Esophagus muscularis mucosa (tissue), 4 donors: ENCODE data around the gene CGB8. TPM values are rescaled to one million over a fixed set of nuclear protein-coding genes. Genes with fewer than 3 reads are reported as not detected.
"Not testable (repeated sequence)": the region's sequence is repeated elsewhere in the genome, so short reads cannot be mapped to it uniquely, and the experiment has no call there.

Source experiments
- DNase-seq: peaks from one replicate; pipeline ENCODE4 v3.0.0-alpha.2; 2017; ENCODE audit errors: extremely low spot score
- H3K27ac ChIP-seq, 4 donors: fragments of 200-600 bp; sonication (generic); replicated peaks in 1 of 4; 1 replicate in 3 of 4; 2 replicates in 1 of 4; pipeline ENCODE4 v1.5.1; 2016 to 2019; ENCODE audit warnings: mild to moderate bottlenecking in 1 of 4
- H3K27me3 ChIP-seq, 4 donors: fragments of 200-600 bp; sonication (generic); one replicate each; pipeline versions ENCODE4 v1.5.1 to v1.6.0; 2016 to 2019
- H3K36me3 ChIP-seq, 4 donors: fragments of 200-600 bp; sonication (generic); one replicate each; pipeline ENCODE4 v1.5.1; 2016 to 2019
- H3K4me1 ChIP-seq, 4 donors: fragments of 200-600 bp; sonication (generic); one replicate each; pipeline ENCODE4 v1.5.1; 2016 to 2019
- H3K4me3 ChIP-seq, 4 donors: fragments of 200-600 bp; sonication (generic); 1 replicate in 2 of 4; 2 replicates in 2 of 4; pipeline ENCODE4 v1.5.1; 2016 to 2019; ENCODE audit warnings: mild to moderate bottlenecking in 4 of 4, moderate library complexity in 1 of 4
- H3K9me3 ChIP-seq, 4 donors: fragments of 200-600 bp; sonication (generic); 1 replicate in 3 of 4; 2 replicates in 1 of 4; pipeline ENCODE4 v1.5.1; 2016 to 2019
- WGBS: methylation state at CpG from one replicate; pipeline ENCODE4 v1.1.5; 2018; 5-methylcytosine and 5-hydroxymethylcytosine counted together
- intact Hi-C: fragments of 100-400 bp; cut with DNase I; formaldehyde crosslinking; loops from one replicate; pipeline ENCODE4 v1.15.1; 2023
- total RNA-seq, 4 donors: library from RNA; depleted of rRNA; stranded (reverse); fragments of >200 nt; gene quantifications; one replicate each; pipeline versions ENCODE4 v1.1.0 to v1.2.1, GENCODE V29; 2016
- TF ChIP-seq, protein P1 (sequence below), 3 experiments: fragments of 200-600 bp in 2 of 3; fragments of 450-650 bp in 1 of 3; sonication (generic) in 2 of 3; IDR thresholded peaks; one replicate each; pipeline ENCODE4 v1.5.1; 2017 to 2019; ENCODE audit warnings: antibody characterized with exemption in 3 of 3, mild to moderate bottlenecking in 2 of 3, moderate library complexity in 1 of 3

The CGB8 gene
- total RNA-seq, 4 donors from 2014 or later: not detected

DNA sequence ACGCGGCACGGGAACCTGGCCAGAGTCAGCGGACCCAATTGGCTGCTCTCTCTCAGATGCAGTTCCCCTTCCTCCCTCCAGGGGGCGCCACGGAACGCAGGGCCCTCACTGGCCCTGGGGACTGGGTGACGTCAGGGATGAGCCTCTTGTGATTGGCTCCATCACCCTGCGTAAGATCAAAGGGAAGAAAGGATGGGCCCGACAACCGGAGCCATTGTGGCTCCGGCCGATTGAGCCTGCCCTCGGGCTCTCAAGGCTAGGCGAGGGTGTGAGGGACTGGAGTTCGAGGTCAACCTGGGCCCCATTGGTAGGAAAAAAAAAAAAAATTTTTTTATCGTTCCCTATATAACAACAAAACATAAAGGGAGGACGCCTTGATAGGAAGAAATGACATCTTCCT is 12.1 kb downstream of the CGB8 start, which contains the start of gene CGB1:
TSS of gene CGB1 (minus strand) at position 81 of the 400 bp plus-strand sequence. CDS start 184 bp downstream, outside the sequence.
- intact Hi-C loops, H3K4me1 ChIP-seq, DNase-seq, H3K4me3 ChIP-seq, H3K27ac ChIP-seq, H3K27me3 ChIP-seq, H3K9me3 ChIP-seq, H3K36me3 ChIP-seq: not testable (repeated sequence)
- WGBS: 58% methylated on average over 16 of the region's 18 CpGs
- TF ChIP-seq, protein P1, sequence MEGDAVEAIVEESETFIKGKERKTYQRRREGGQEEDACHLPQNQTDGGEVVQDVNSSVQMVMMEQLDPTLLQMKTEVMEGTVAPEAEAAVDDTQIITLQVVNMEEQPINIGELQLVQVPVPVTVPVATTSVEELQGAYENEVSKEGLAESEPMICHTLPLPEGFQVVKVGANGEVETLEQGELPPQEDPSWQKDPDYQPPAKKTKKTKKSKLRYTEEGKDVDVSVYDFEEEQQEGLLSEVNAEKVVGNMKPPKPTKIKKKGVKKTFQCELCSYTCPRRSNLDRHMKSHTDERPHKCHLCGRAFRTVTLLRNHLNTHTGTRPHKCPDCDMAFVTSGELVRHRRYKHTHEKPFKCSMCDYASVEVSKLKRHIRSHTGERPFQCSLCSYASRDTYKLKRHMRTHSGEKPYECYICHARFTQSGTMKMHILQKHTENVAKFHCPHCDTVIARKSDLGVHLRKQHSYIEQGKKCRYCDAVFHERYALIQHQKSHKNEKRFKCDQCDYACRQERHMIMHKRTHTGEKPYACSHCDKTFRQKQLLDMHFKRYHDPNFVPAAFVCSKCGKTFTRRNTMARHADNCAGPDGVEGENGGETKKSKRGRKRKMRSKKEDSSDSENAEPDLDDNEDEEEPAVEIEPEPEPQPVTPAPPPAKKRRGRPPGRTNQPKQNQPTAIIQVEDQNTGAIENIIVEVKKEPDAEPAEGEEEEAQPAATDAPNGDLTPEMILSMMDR (IDR thresholded peaks at IDR 0.05): peak in 1 of 3 experiments; percentile 10

DNA sequence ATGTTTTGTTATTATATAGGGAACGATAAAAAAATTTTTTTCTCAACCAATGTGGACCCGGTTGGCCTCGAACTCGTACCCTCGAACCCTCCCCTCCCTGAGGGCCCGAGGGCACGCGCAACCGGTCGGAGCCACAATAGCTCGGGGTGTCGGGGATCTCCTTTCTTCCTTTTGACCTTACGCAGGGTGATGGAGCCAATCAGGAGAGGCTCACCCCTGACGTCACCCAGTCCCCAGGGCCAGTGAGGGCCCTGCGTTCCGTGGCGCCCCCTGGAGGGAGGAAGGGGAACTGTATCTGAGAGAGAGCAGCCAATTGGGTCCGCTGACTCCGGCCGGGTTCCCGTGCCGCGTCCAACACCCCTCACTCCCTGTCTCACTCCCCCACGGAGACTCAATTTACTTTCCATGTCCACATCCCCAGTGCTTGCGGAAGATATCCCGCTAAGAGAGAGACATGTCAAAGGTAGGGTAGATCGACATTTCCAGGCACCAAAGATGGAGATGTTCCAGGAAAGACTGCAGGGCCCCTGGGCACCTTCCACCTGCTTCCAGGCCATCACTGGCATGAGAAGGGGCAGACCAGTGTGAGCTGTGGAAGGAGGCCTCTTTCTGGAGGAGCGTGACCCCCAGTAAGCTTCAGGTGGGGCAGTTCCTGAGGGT is 17.1 kb downstream of the CGB8 start, which contains the start of gene CGB2:
TSS of gene CGB2 (plus strand) at position 249 of the 660 bp plus-strand sequence. CDS start at position 455, 206 bp downstream.
- H3K4me3 ChIP-seq, H3K27ac ChIP-seq, H3K4me1 ChIP-seq, H3K36me3 ChIP-seq, intact Hi-C loops, H3K27me3 ChIP-seq, H3K9me3 ChIP-seq, DNase-seq: not testable (repeated sequence)
- TF ChIP-seq, protein P1 (IDR thresholded peaks at IDR 0.05): peak in 1 of 3 experiments; percentile 17
- WGBS: 17% methylated on average over 24 of the region's 28 CpGs

DNA sequence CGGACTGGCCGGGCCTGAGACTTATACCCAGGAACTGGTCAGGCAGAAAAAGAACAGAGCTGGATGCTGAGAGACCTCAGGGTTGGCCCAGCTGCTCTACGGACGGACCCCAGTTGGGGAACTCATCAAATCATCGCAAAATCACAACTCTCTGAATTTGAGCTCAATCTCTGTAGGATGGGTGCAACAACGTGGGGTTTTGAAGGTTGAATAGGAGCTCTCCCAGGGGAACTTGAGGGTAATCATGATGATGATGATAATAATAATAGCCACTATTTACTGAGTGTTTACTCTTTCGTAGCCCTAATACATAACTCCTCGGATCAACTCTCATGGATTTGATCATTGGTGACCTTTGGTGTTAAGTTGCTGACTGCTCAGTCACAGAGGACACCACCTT is 18.6 kb downstream of the CGB8 start:
- H3K9me3 ChIP-seq, H3K36me3 ChIP-seq, intact Hi-C loops, H3K4me3 ChIP-seq, H3K27ac ChIP-seq, DNase-seq, H3K27me3 ChIP-seq, H3K4me1 ChIP-seq: not testable (repeated sequence)
- WGBS: 80% methylated on average over 2 of the region's 8 CpGs

DNA sequence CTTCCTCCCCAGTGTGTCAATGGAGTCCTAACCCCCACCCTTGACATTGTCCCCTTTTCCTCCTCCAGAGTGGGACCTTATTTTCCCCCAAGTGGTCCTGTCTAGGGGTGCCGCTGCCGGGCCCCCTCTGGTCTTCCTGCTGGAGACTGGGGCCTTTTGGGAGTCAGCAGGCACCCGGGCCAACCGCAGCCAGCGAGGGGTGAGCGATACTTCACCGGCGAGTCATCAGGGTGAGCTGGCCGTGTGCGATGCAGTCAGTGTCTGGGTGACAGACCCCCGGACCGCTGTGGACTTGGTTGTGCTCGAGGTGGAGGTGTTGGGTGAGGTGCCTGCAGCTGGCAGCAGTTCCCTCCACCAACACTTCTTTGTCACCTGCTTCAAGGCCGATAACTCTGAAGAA is 19.2 kb downstream of the CGB8 start:
- WGBS: 88% methylated on average over 13 of the region's 14 CpGs
- H3K9me3 ChIP-seq, H3K27me3 ChIP-seq, H3K27ac ChIP-seq, H3K4me3 ChIP-seq, H3K36me3 ChIP-seq, DNase-seq, intact Hi-C loops, H3K4me1 ChIP-seq: not testable (repeated sequence)

DNA sequence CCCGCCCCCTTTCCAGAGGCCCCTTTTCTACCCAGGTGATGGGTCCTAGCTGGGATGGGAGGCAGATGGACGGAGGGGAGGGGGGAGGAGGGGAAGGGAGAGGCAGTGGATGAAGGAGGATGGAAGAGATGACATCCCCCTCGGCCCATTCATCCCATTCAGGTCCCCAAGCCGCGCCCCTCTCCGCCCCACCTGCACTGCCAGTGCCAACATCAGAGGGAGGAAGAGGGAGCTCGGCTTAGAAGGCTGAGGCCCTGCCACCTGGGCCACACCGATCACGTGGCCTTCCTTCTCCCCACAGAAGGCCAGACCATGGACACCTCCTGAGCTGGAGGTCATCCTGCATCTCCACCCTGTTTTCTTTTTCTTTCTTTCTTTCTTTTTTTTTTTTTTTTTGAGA is 20.2 kb downstream of the CGB8 start:
- H3K9me3 ChIP-seq, H3K27me3 ChIP-seq, H3K4me1 ChIP-seq, H3K36me3 ChIP-seq, intact Hi-C loops, DNase-seq, H3K4me3 ChIP-seq, H3K27ac ChIP-seq: not testable (repeated sequence)
- 83% methylated on average over 9 of the region's 9 CpGs for WGBS

DNA sequence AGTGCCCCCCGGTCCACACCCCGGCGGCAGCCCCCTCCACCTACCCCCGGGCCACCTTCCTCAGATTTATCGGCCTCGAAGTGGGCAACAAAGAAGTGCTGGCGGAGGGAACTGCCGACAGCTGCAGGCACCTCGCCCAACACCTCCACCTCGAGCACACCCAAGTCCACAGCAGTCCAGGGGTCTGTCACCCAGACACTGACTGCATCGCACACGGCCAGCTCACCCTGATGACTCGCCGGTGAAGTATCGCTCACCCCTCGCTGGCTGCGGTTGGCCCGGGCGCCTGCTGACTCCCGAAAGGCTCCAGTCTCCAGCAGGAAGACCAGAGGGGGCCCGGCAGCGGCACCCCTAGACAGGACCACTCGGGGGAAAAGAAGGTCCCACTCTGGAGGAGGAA is 23.3 kb downstream of the CGB8 start:
- intact Hi-C loops, DNase-seq, H3K9me3 ChIP-seq, H3K27ac ChIP-seq, H3K4me3 ChIP-seq, H3K4me1 ChIP-seq, H3K36me3 ChIP-seq, H3K27me3 ChIP-seq: not testable (repeated sequence)
- 81% methylated on average over 23 of the region's 23 CpGs for WGBS

DNA sequence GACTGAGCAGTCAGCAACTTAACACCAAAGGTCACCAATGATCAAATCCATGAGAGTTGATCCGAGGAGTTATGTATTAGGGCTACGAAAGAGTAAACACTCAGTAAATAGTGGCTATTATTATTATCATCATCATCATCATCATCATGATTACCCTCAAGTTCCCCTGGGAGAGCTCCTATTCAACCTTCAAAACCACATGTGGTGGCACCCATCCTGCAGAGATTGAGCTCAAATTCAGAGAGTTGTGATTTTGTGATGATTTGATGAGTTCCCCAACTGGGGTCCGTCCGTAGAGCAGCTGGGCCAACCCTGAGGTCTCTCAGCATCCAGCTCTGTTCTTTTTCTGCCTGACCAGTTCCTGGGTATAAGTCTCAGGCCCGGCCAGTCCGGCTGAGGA is 23.8 kb downstream of the CGB8 start:
- H3K4me3 ChIP-seq, H3K36me3 ChIP-seq, DNase-seq, H3K4me1 ChIP-seq, H3K27ac ChIP-seq, intact Hi-C loops, H3K9me3 ChIP-seq: not testable (repeated sequence)
- WGBS: 92% methylated on average over 2 of the region's 6 CpGs
- H3K27me3 ChIP-seq: peaks cover 0 to 10% (median 4%) of the 10 kb centered on the region in 4 donors

DNA sequence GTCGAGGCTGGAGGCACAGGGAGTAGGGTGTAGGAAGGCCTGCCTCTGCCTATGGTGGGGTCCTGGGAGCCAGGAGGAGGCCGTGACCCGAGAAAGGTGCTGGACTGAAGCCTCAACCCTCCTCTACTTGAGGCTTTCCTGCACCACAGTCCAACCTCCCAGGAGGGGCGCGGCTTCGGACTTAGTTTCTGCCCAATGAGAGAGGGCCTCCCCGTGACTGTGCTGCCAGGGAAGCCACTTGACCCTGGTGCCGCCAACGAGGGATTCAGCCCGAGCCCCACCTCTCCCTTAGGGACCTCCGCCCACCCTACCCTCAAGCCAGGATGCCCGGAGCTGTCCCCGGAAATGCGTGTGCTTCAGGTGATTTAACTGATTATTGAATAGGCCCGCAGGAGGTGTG is 24.7 kb downstream of the CGB8 start, which contains the start of gene CGB3:
TSS of gene CGB3 (minus strand) at position 101 of the 400 bp plus-strand sequence. CDS start 362 bp downstream, outside the sequence.
- H3K36me3 ChIP-seq, intact Hi-C loops, H3K9me3 ChIP-seq, H3K4me3 ChIP-seq, DNase-seq, H3K4me1 ChIP-seq, H3K27ac ChIP-seq: not testable (repeated sequence)
- WGBS: 76% methylated on average over 12 of the region's 15 CpGs
- peaks cover 0 to 19% (median 11%) of the 10 kb centered on the region in 4 donors for H3K27me3 ChIP-seq
